ENCODE measurements around the gene ATP1A2. TPM values are rescaled to one million over a fixed set of nuclear protein-coding genes. Genes with fewer than 3 reads are reported as not detected.

Gene ATP1A2
- total RNA-seq, 1 donor from 2014 or later = 8.2 TPM

- no peak for TF ChIP-seq CTCF (IDR thresholded peaks at IDR 0.05)
- H3K4me3 Mint-ChIP-seq (ENCODE audit: unreplicated experiment) = no peak overlapping the region
- peaks cover 22% of the 10 kb centered on the region for H3K27me3 Mint-ChIP-seq (ENCODE audit: unreplicated experiment)
- H3K36me3 Mint-ChIP-seq (ENCODE audit: unreplicated experiment) = peaks cover 9% of the 10 kb centered on the region
- H3K4me1 Mint-ChIP-seq (ENCODE audit: unreplicated experiment) = peaks cover 8% of the 10 kb centered on the region
- no peak overlapping the region for H3K27ac Mint-ChIP-seq (ENCODE audit: unreplicated experiment)
- DNase-seq (ENCODE audit: extremely low spot score, unreplicated experiment) = no peak
- no peaks in the 10 kb centered on the region for H3K9me3 Mint-ChIP-seq (ENCODE audit: unreplicated experiment)
Observed at GRCh38 chr1:160086456-160086892, 29.1 kb upstream of the ATP1A2 start.

- no peak overlapping the region for H3K4me3 Mint-ChIP-seq (ENCODE audit: unreplicated experiment)
- TF ChIP-seq CTCF (IDR thresholded peaks at IDR 0.05) = no peak
- no peak overlapping the region for H3K27ac Mint-ChIP-seq (ENCODE audit: unreplicated experiment)
- peaks cover 9% of the 10 kb centered on the region for H3K36me3 Mint-ChIP-seq (ENCODE audit: unreplicated experiment)
- peaks cover 15% of the 10 kb centered on the region for H3K27me3 Mint-ChIP-seq (ENCODE audit: unreplicated experiment)
- H3K4me1 Mint-ChIP-seq (ENCODE audit: unreplicated experiment) = peaks cover 8% of the 10 kb centered on the region
- no peak for DNase-seq (ENCODE audit: extremely low spot score, unreplicated experiment)
- no peaks in the 10 kb centered on the region for H3K9me3 Mint-ChIP-seq (ENCODE audit: unreplicated experiment)
Observed at GRCh38 chr1:160087118-160087662, 28.4 kb upstream of the ATP1A2 start.

GRCh38 chr1:160089883-160090282, 25.7 kb upstream of the ATP1A2 start:
- Mint-ChIP-seq H3K27ac (ENCODE audit: unreplicated experiment) (no peak overlapping the region), H3K9me3 (ENCODE audit: unreplicated experiment) (no peaks in the 10 kb centered on the region), H3K4me1 (ENCODE audit: unreplicated experiment) (peaks cover 7% of the 10 kb centered on the region), H3K4me3 (ENCODE audit: unreplicated experiment) (no peak overlapping the region), H3K27me3 (ENCODE audit: unreplicated experiment) (no peaks in the 10 kb centered on the region), H3K36me3 (ENCODE audit: unreplicated experiment) (peaks cover 9% of the 10 kb centered on the region)
- no peak for TF ChIP-seq CTCF (IDR thresholded peaks at IDR 0.05)
- no peak for DNase-seq (ENCODE audit: extremely low spot score, unreplicated experiment)

- no peaks in the 10 kb centered on the region for H3K27me3 Mint-ChIP-seq (ENCODE audit: unreplicated experiment)
- peaks cover 4% of the 10 kb centered on the region for H3K4me1 Mint-ChIP-seq (ENCODE audit: unreplicated experiment)
- no peak for TF ChIP-seq CTCF (IDR thresholded peaks at IDR 0.05)
- H3K36me3 Mint-ChIP-seq (ENCODE audit: unreplicated experiment) = peaks cover 9% of the 10 kb centered on the region
- no peak overlapping the region for H3K4me3 Mint-ChIP-seq (ENCODE audit: unreplicated experiment)
- H3K27ac Mint-ChIP-seq (ENCODE audit: unreplicated experiment) = no peak overlapping the region
- no peaks in the 10 kb centered on the region for H3K9me3 Mint-ChIP-seq (ENCODE audit: unreplicated experiment)
- DNase-seq (ENCODE audit: extremely low spot score, unreplicated experiment) = no peak
Observed at GRCh38 chr1:160090760-160091159, 24.8 kb upstream of the ATP1A2 start.

GRCh38 chr1:160091666-160092223, 23.8 kb upstream of the ATP1A2 start:
- TF ChIP-seq CTCF (IDR thresholded peaks at IDR 0.05) = no peak
- DNase-seq (ENCODE audit: extremely low spot score, unreplicated experiment) = no peak
- Mint-ChIP-seq H3K4me3 (ENCODE audit: unreplicated experiment) (no peak overlapping the region), H3K27me3 (ENCODE audit: unreplicated experiment) (no peaks in the 10 kb centered on the region), H3K36me3 (ENCODE audit: unreplicated experiment) (peaks cover 9% of the 10 kb centered on the region), H3K27ac (ENCODE audit: unreplicated experiment) (no peak overlapping the region), H3K4me1 (ENCODE audit: unreplicated experiment) (peaks cover 2% of the 10 kb centered on the region), H3K9me3 (ENCODE audit: unreplicated experiment) (no peaks in the 10 kb centered on the region)
